H9 (cell line): ENCODE data around the gene TNFRSF19. TPM values are rescaled to one million over a fixed set of nuclear protein-coding genes. Genes with fewer than 3 reads are reported as not detected.

Experiments used
- DNase-seq: peaks from one replicate; pipeline ENCODE4 v3.0.0-alpha.2; 2017
- H2AFZ ChIP-seq: one replicate; pipeline ENCODE4 v1.6.1; 2013; ENCODE audit warnings: mild to moderate bottlenecking, low read length, control low read depth, moderate library complexity
- H2AK5ac ChIP-seq: 2 replicates; pipeline ENCODE4 v1.6.1; 2013; ENCODE audit warnings: low read length, control low read depth, mixed read lengths; ENCODE audit not compliant: insufficient read length
- H2BK120ac ChIP-seq: one replicate; pipeline ENCODE4 v1.6.1; 2013; ENCODE audit warnings: low read depth, mild to moderate bottlenecking, low read length, control low read depth, inconsistent platforms; ENCODE audit not compliant: poor library complexity, severe bottlenecking
- H2BK12ac ChIP-seq: 2 replicates; pipeline ENCODE4 v1.6.1; 2013; ENCODE audit warnings: low read length, control low read depth, mixed read lengths, low read depth; ENCODE audit not compliant: insufficient read length
- H2BK15ac ChIP-seq: 2 replicates; pipeline ENCODE4 v1.6.1; 2013; ENCODE audit warnings: low read depth, low read length, control low read depth
- H2BK20ac ChIP-seq: one replicate; pipeline ENCODE4 v1.6.1; 2013; ENCODE audit warnings: low read depth, mild to moderate bottlenecking, low read length, control low read depth, inconsistent platforms; ENCODE audit not compliant: poor library complexity, severe bottlenecking
- H2BK5ac ChIP-seq: 2 replicates; pipeline ENCODE4 v1.6.1; 2013; ENCODE audit warnings: low read length, control low read depth, mixed read lengths; ENCODE audit not compliant: insufficient read length
- H3K14ac ChIP-seq: 2 replicates; pipeline ENCODE4 v1.6.1; 2013; ENCODE audit warnings: low read length, control low read depth; ENCODE audit not compliant: insufficient read depth
- H3K18ac ChIP-seq: 2 replicates; pipeline ENCODE4 v1.6.1; 2013; ENCODE audit warnings: low read depth, mild to moderate bottlenecking, mixed read lengths, low read length, control low read depth; ENCODE audit not compliant: insufficient read length
- H3K23ac ChIP-seq: 2 replicates; pipeline ENCODE4 v1.6.1; 2013; ENCODE audit warnings: low read length, control low read depth, mixed read lengths, low read depth; ENCODE audit not compliant: insufficient read length
- H3K23me2 ChIP-seq: 2 replicates; pipeline ENCODE4 v1.6.1; 2013; ENCODE audit warnings: low read depth, mild to moderate bottlenecking, mixed read lengths, low read length, control low read depth; ENCODE audit not compliant: insufficient read length, poor library complexity, severe bottlenecking
- H3K27ac ChIP-seq: 2 replicates; pipeline ENCODE4 v1.5.1; 2013; ENCODE audit warnings: low read length, control low read depth, mixed read lengths, low read depth; ENCODE audit not compliant: insufficient read length
- H3K27me3 ChIP-seq: 2 replicates; pipeline ENCODE4 v1.6.1; 2013; ENCODE audit warnings: low read length, control low read depth, inconsistent platforms; ENCODE audit not compliant: insufficient read depth
- H3K4ac ChIP-seq: 2 replicates; pipeline ENCODE4 v1.6.1; 2013; ENCODE audit warnings: low read depth, mild to moderate bottlenecking, control low read depth, inconsistent platforms, low read length, moderate library complexity
- H3K4me1 ChIP-seq: 2 replicates; pipeline ENCODE4 v1.6.1; 2013; ENCODE audit warnings: low read length, control low read depth, inconsistent platforms; ENCODE audit not compliant: insufficient read depth
- H3K4me2 ChIP-seq: 2 replicates; pipeline ENCODE4 v1.6.1; 2013; ENCODE audit warnings: low read length, control low read depth, mixed read lengths; ENCODE audit not compliant: insufficient read length, insufficient read depth
- H3K56ac ChIP-seq: 2 replicates; pipeline ENCODE4 v1.6.1; 2013; ENCODE audit warnings: low read depth, mild to moderate bottlenecking, mixed read lengths, low read length, control low read depth; ENCODE audit not compliant: insufficient read length
- H3K79me1 ChIP-seq: 2 replicates; pipeline ENCODE4 v1.6.1; 2013; ENCODE audit warnings: low read depth, mild to moderate bottlenecking, moderate library complexity, low read length, control low read depth, inconsistent platforms; ENCODE audit not compliant: insufficient read depth, poor library complexity, severe bottlenecking
- H3K79me2 ChIP-seq: 2 replicates; pipeline ENCODE4 v1.6.1; 2013; ENCODE audit warnings: low read length, control low read depth, inconsistent platforms; ENCODE audit not compliant: insufficient read depth
- H3K9ac ChIP-seq: 2 replicates; pipeline ENCODE4 v1.6.1; 2013; ENCODE audit warnings: low read length, control low read depth, mixed read lengths; ENCODE audit not compliant: insufficient read length; ENCODE audit errors: extremely low read depth
- H3K9me3 ChIP-seq: one replicate; pipeline ENCODE4 v1.6.1; 2013; ENCODE audit warnings: low read depth, low read length, inconsistent platforms; ENCODE audit not compliant: control insufficient read depth
- H3T11ph ChIP-seq: one replicate; pipeline ENCODE4 v1.6.1; 2013; ENCODE audit warnings: mild to moderate bottlenecking, low read length, control low read depth, inconsistent platforms
- H4K20me1 ChIP-seq: one replicate; pipeline ENCODE4 v1.6.1; 2013; ENCODE audit not compliant: control insufficient read depth, insufficient read length, insufficient read depth
- H4K5ac ChIP-seq: 2 replicates; pipeline ENCODE4 v1.6.1; 2013; ENCODE audit warnings: low read depth, mild to moderate bottlenecking, mixed read lengths, low read length, control low read depth; ENCODE audit not compliant: insufficient read length
- H4K8ac ChIP-seq: replicated peaks from 2 replicates; pipeline ENCODE4 v1.6.1; 2013; ENCODE audit warnings: low read length, control low read depth, mixed read lengths, low read depth; ENCODE audit not compliant: insufficient read length
- H4K91ac ChIP-seq: 2 replicates; pipeline ENCODE4 v1.6.1; 2013; ENCODE audit warnings: low read depth, mild to moderate bottlenecking, moderate library complexity, mixed read lengths, low read length, control low read depth; ENCODE audit not compliant: insufficient read length
- H3K27ac Mint-ChIP-seq, 3 experiments: 2 replicates in 2 of 3; 3 replicates in 1 of 3; pipeline ENCODE4 v1.8.0; 2020 to 2021; ENCODE audit warnings: mixed read lengths in 3 of 3, mild to moderate bottlenecking in 1 of 3, moderate library complexity in 1 of 3
- H3K27me3 Mint-ChIP-seq: 2 replicates; pipeline ENCODE4 v1.8.0; 2021; ENCODE audit warnings: low read depth, mild to moderate bottlenecking, moderate library complexity, mixed read lengths
- H3K36me3 Mint-ChIP-seq, 3 experiments: 2 replicates in 2 of 3; 3 replicates in 1 of 3; pipeline ENCODE4 v1.8.0; 2020 to 2021; ENCODE audit warnings: low read depth in 3 of 3, mixed read lengths in 3 of 3; ENCODE audit not compliant: insufficient read depth in 1 of 3
- H3K4me1 Mint-ChIP-seq, 2 experiments: 2 replicates each; pipeline ENCODE4 v1.8.0; 2020; ENCODE audit warnings: mixed read lengths in 2 of 2
- H3K4me3 Mint-ChIP-seq, 2 experiments: 2 replicates in 1 of 2; 3 replicates in 1 of 2; pipeline ENCODE4 v1.8.0; 2020 to 2021; ENCODE audit warnings: mild to moderate bottlenecking in 2 of 2, mixed read lengths in 2 of 2, moderate library complexity in 1 of 2
- H3K9me3 Mint-ChIP-seq, 2 experiments: 2 replicates in 1 of 2; 3 replicates in 1 of 2; pipeline ENCODE4 v1.8.0; 2020; ENCODE audit warnings: mild to moderate bottlenecking in 2 of 2, mixed read lengths in 2 of 2, moderate library complexity in 1 of 2
- CTCF ChIP-seq: fragments of 200-600 bp; sonication (generic); conservative IDR thresholded peaks from 3 replicates; pipeline ENCODE4 v1.8.0; 2021; ENCODE audit warnings: antibody characterized with exemption, mild to moderate bottlenecking
- WGBS: extraction: QIAGEN DNeasy Blood & Tissue Kit; methylation state at CpG from one replicate; pipeline ENCODE4 v1.1.7; 2013; ENCODE audit warnings: missing lambda C conversion rate, low lambda C conversion rate, mixed read lengths; ENCODE audit not compliant: insufficient read length; ENCODE audit errors: extremely low coverage; 5-methylcytosine and 5-hydroxymethylcytosine counted together
- total RNA-seq: library from RNA; stranded (reverse); gene quantifications from 2 replicates; pipeline ENCODE4 v1.2.1, GENCODE V29; 2021

The TNFRSF19 gene
- total RNA-seq, 1 experiment from 2014 or later, result 2.7 TPM

DNA sequence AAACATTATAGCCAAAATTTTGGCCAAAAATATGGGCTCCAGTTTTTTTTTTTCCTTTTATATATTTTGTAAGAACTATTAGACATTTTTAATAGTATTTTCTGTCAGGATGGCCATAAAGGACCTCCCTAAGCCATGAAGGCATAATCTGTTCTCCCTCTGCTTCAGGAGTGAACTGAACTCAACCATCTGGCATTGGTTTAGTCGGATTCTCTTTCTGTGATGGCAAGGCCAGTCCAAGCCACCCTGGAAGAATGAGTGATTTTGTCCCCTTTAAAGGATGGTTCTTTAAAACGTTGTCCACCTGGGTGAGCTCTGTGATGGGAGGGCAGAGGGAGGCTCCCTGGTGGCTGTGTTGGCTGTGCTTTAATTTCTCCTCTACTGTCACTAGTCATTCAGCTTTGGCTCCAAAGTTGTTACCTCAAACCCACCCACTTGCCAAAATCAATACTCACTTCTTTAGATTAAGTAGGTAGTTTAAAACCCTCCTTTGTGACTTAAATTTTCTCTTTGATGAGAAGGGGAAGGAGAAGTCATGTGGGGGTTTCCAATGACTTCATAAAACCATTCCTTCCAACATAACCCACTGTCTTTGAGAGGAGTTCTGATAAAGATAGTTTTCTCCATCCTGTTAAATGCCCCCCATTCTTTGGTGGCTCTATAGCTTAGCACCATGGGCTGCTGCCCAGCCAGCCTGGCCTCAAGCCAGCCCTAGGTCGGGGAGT lies 4.4 kb downstream of the TNFRSF19 start:
- H2BK120ac ChIP-seq, result no peak overlapping the region
- H3K14ac ChIP-seq, result no peak overlapping the region
- no peak for DNase-seq
- no peak overlapping the region for H3T11ph ChIP-seq
- no peak overlapping the region for H3K4ac ChIP-seq
- H3K4me2 ChIP-seq, result no peak overlapping the region
- H4K5ac ChIP-seq, result no peak overlapping the region
- no peak overlapping the region for H2BK12ac ChIP-seq
- H2AFZ ChIP-seq, result no peak overlapping the region
- H2BK15ac ChIP-seq, result no peak overlapping the region
- no peak overlapping the region for H4K91ac ChIP-seq
- H4K8ac ChIP-seq, result no peak overlapping the region
- H2BK5ac ChIP-seq, result no peak overlapping the region
- H3K23me2 ChIP-seq, result peaks cover 4% of the 10 kb centered on the region
- H3K18ac ChIP-seq, result no peak overlapping the region
- no peak overlapping the region for H3K27ac ChIP-seq
- H2AK5ac ChIP-seq, result no peak overlapping the region
- no peak overlapping the region for H3K23ac ChIP-seq
- H3K4me1 Mint-ChIP-seq, result peaks cover 21 to 23% of the 10 kb centered on the region in 2 experiments
- H3K27me3 ChIP-seq, result no peaks in the 10 kb centered on the region; the same call in 1 of the 2 replicates
- H3K9ac ChIP-seq, result no peak overlapping the region
- WGBS, result no CpG with 5 or more reads among the region's 3 CpGs
- no peak overlapping the region for H3K56ac ChIP-seq
- no peaks in the 10 kb centered on the region for H4K20me1 ChIP-seq
- no peak overlapping the region for H2BK20ac ChIP-seq
- H3K27me3 Mint-ChIP-seq, result peaks cover 22% of the 10 kb centered on the region
- H3K9me3 Mint-ChIP-seq, result no peaks in the 10 kb centered on the region
- no peaks in the 10 kb centered on the region for H3K36me3 Mint-ChIP-seq
- no peaks in the 10 kb centered on the region; the same call in 1 of the 2 replicates for H3K4me1 ChIP-seq
- no peak overlapping the region for H3K4me3 Mint-ChIP-seq
- TF ChIP-seq CTCF, result no peak
- H3K9me3 ChIP-seq, result no peaks in the 10 kb centered on the region
- H3K27ac Mint-ChIP-seq, result no peak overlapping the region
- H3K79me2 ChIP-seq, result no peaks in the 10 kb centered on the region
- H3K79me1 ChIP-seq, result no peaks in the 10 kb centered on the region
